Measurements from ENCODE around the gene EVL.

Gene EVL

GRCh38 chr14:100165376-100165775, 100.2 kb downstream of the EVL start:
- TF ChIP-seq CTCF (conservative IDR thresholded peaks at IDR 0.05): no peak
- H3K27ac ChIP-seq: no peak overlapping the region

GRCh38 chr14:100165831-100166440, 100.7 kb downstream of the EVL start:
- no peak for TF ChIP-seq CTCF (conservative IDR thresholded peaks at IDR 0.05)
- H3K27ac ChIP-seq: no peak overlapping the region

- TF ChIP-seq CTCF (conservative IDR thresholded peaks at IDR 0.05): no peak
- H3K27ac ChIP-seq: no peak overlapping the region
Observed at GRCh38 chr14:100168506-100168905, 103.3 kb downstream of the EVL start.

GRCh38 chr14:100170880-100171279, 105.7 kb downstream of the EVL start:
- TF ChIP-seq CTCF (conservative IDR thresholded peaks at IDR 0.05): no peak
- H3K27ac ChIP-seq: no peak overlapping the region

- no peak overlapping the region for H3K27ac ChIP-seq
- no peak for TF ChIP-seq CTCF (conservative IDR thresholded peaks at IDR 0.05)
Observed at GRCh38 chr14:100172811-100173210, 107.6 kb downstream of the EVL start.

- H3K27ac ChIP-seq: no peak overlapping the region
- no peak for TF ChIP-seq CTCF (conservative IDR thresholded peaks at IDR 0.05)
Observed at GRCh38 chr14:100173353-100173752, 108.1 kb downstream of the EVL start.

- no peak for TF ChIP-seq CTCF (conservative IDR thresholded peaks at IDR 0.05)
- peak overlapping the region; percentile 34; the same call in 1 of the 2 replicates for H3K27ac ChIP-seq
Observed at GRCh38 chr14:100176811-100177327, 111.6 kb downstream of the EVL start.

Measured in VCaP (cell line).